Fibroblast of villous mesenchyme (primary cell): Measurements from ENCODE around the gene NCEH1. TPM values are rescaled to one million over a fixed set of nuclear protein-coding genes. Genes with fewer than 3 reads are reported as not detected.

Source experiments
- DNase-seq: peaks from one replicate; pipeline ENCODE4 v3.0.0-alpha.2; 2010; ENCODE audit warnings: low read depth
- H3K4me3 ChIP-seq: 2 replicates; pipeline ENCODE4 v1.5.1; 2011; ENCODE audit warnings: low read depth, mild to moderate bottlenecking, low read length
- CTCF ChIP-seq: IDR thresholded peaks from 2 replicates; pipeline ENCODE4 v1.5.1; 2012; ENCODE audit warnings: low read depth, mild to moderate bottlenecking, low read length; ENCODE audit not compliant: insufficient read depth
- total RNA-seq: library from RNA; depleted of rRNA; stranded (reverse); fragments of >200 nt; gene quantifications from 2 replicates; pipeline ENCODE4 v1.2.3, GENCODE V29; 2012

The NCEH1 gene
- total RNA-seq, 1 donor = 21.2 TPM

GRCh38 chr3:172647823-172648222 is 63.0 kb downstream of the NCEH1 start:
- TF ChIP-seq CTCF = no peak
- no peak overlapping the region for H3K4me3 ChIP-seq
- DNase-seq = no peak

DNA sequence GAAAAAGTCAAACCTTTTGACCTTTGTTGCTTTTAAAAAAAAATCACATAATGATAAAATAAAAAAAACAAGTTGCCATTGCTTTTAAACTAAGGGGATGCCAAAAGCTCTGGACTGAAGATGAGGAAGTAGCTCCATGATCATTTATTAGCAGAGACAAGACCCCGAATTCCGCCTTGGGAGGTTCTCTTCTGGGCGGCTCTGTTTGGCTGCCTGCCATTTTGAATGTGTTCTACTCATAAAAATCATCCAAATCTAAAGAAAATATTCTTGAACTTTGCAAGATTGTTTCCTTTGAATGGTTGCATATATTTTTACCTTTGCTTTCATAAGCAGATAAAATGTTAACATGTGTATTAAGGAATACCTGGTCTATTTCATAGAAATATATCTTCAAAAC is 63.8 kb downstream of the NCEH1 start:
- H3K4me3 ChIP-seq = no peak overlapping the region
- no peak for DNase-seq
- no peak for TF ChIP-seq CTCF

- no peak overlapping the region for H3K4me3 ChIP-seq
- TF ChIP-seq CTCF = no peak
- DNase-seq = peak; percentile 43
Observed at GRCh38 chr3:172646439-172647015, 64.3 kb downstream of the NCEH1 start.

GRCh38 chr3:172644258-172644657 is 66.6 kb downstream of the NCEH1 start:
- no peak for DNase-seq
- H3K4me3 ChIP-seq = no peak overlapping the region
- TF ChIP-seq CTCF = no peak

GRCh38 chr3:172643506-172644179 is 67.2 kb downstream of the NCEH1 start:
- TF ChIP-seq CTCF = no peak
- no peak overlapping the region for H3K4me3 ChIP-seq
- no peak for DNase-seq

DNA sequence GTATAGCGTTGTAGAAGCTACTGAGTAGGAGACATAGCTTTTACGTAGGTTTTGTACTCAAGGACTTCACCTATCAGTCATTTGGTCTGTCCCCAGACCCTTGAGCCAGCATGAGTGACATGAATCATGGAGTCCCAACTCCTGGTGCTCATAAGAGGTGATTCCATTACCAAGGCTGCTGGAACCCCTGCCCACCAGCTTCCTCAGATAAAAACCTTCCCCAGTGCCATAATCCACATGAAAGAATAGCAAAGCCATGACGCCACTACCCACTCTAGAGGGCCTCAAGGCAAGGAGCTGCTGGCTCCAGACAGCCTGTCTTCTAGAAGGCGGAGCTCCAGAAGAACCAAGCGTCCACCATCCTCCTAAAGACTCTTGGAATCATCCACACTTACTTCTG is 69.6 kb downstream of the NCEH1 start:
- no peak overlapping the region for H3K4me3 ChIP-seq
- DNase-seq = no peak
- TF ChIP-seq CTCF = no peak

DNA sequence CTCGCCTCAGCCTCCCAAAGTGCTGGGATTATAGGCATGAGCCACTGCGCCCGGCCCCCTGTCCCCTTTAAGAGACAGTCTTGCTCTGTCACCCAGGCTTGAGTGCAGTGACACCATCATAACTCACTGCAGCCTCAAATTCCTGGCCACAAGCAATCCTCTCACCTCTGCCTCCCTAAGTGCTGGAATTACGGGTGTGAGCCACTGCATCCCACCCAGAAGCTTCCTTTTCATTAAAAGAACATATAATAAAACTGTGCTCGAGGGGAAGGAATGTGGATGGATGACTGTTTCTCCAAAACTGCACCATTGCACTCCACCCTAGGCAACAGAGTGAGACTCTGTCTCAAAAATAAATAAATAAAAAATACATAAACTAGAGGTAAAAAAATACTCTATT is 70.1 kb downstream of the NCEH1 start:
- DNase-seq = no peak
- H3K4me3 ChIP-seq = no peak overlapping the region
- no peak for TF ChIP-seq CTCF
